Endothelial cell of umbilical vein (primary cell): ENCODE results near the gene CD53. TPM values are rescaled to one million over a fixed set of nuclear protein-coding genes. Genes with fewer than 3 reads are reported as not detected.

ENCODE experiments used
- BruUV-seq: library from RNA; stranded (reverse); fragments of 400-500 nt; replicated peaks from 2 replicates; lab custom pipeline; 2021; lab: Mats Ljungman, UMichigan
- CTCF ChIA-PET: fragments of 300-600, 350-600 bp; sonication (Branson Sonifier 250); formaldehyde crosslinking; loops from one replicate; lab custom pipeline; 2021; ENCODE audit warnings: antibody characterized with exemption, inconsistent platforms; lab: Charles Lee
- POLR2A ChIA-PET: fragments of 300-600, 350-600 bp; sonication (Branson Sonifier 250); formaldehyde crosslinking; loops from one replicate; lab custom pipeline; 2021; ENCODE audit warnings: antibody characterized with exemption, inconsistent platforms; lab: Charles Lee
- DNase-seq: peaks from one replicate; pipeline ENCODE4 v3.0.0-alpha.2; 2011; ENCODE audit warnings: low read depth, low spot score
- FAIRE-seq: peaks from 2 replicates; lab custom pipeline; 2011; peaks lifted over from hg19 to GRCh38; lab: Jason Lieb, UNC
- H2AFZ ChIP-seq: 2 replicates; pipeline ENCODE4 v1.6.0; 2012; ENCODE audit warnings: low read depth, low read length, control low read depth, inconsistent platforms
- H3K27ac ChIP-seq: 2 replicates; pipeline ENCODE4 v1.5.1; 2011; ENCODE audit warnings: low read depth, mild to moderate bottlenecking, control low read depth, low read length, moderate library complexity; ENCODE audit not compliant: insufficient read depth
- H3K27me3 ChIP-seq, 2 experiments: 2 replicates each; pipeline versions ENCODE4 v1.6.0 to v1.6.1; 2011; ENCODE audit warnings: low read length in 2 of 2, mixed read lengths in 1 of 2; ENCODE audit not compliant: control insufficient read depth in 2 of 2, insufficient read depth in 2 of 2
- H3K36me3 ChIP-seq, 2 experiments: 2 replicates in 1 of 2; 3 replicates in 1 of 2; pipeline ENCODE4 v1.5.1; 2011; ENCODE audit warnings: low read length in 2 of 2, mild to moderate bottlenecking in 1 of 2, moderate library complexity in 1 of 2; ENCODE audit not compliant: control insufficient read depth in 2 of 2, insufficient read depth in 2 of 2; ENCODE audit errors: extremely low read depth in 1 of 2
- H3K4me1 ChIP-seq: 3 replicates; pipeline ENCODE4 v1.5.1; 2011; ENCODE audit warnings: mild to moderate bottlenecking, low read length; ENCODE audit not compliant: control insufficient read depth, insufficient read depth; ENCODE audit errors: extremely low read depth
- H3K4me2 ChIP-seq: 2 replicates; pipeline ENCODE4 v1.6.1; 2011; ENCODE audit warnings: low read length, control low read depth, mixed read lengths; ENCODE audit not compliant: insufficient read depth
- H3K4me3 ChIP-seq, 3 experiments: fragments of 200-600 bp in 1 of 3; sonication (generic), shearing (Covaris generic) in 1 of 3; replicated peaks in 1 of 3; 2 replicates each; pipeline ENCODE4 v1.5.1; 2011 to 2016; ENCODE audit warnings: control low read depth in 3 of 3, low read length in 3 of 3, mild to moderate bottlenecking in 2 of 3, inconsistent platforms in 1 of 3, low read depth in 1 of 3, moderate library complexity in 1 of 3; ENCODE audit not compliant: insufficient read depth in 1 of 3
- H3K79me2 ChIP-seq: 2 replicates; pipeline ENCODE4 v1.6.0; 2012; ENCODE audit warnings: low read length, inconsistent platforms; ENCODE audit not compliant: control insufficient read depth, insufficient read depth
- H3K9ac ChIP-seq: replicated peaks from 2 replicates; pipeline ENCODE3; 2011; ENCODE audit warnings: low read length, control low read depth; ENCODE audit not compliant: insufficient read depth; ENCODE audit errors: extremely low read depth
- H3K9me1 ChIP-seq: replicated peaks from 3 replicates; pipeline ENCODE4 v1.6.0; 2011; ENCODE audit warnings: mild to moderate bottlenecking, low read length; ENCODE audit not compliant: control insufficient read depth, insufficient read depth; ENCODE audit errors: extremely low read depth
- H3K9me3 ChIP-seq: replicated peaks from 2 replicates; pipeline ENCODE4 v1.5.1; 2012; ENCODE audit warnings: low read length, inconsistent platforms; ENCODE audit not compliant: control insufficient read depth, insufficient read depth
- H4K20me1 ChIP-seq: replicated peaks from 2 replicates; pipeline ENCODE3; 2011; ENCODE audit warnings: mild to moderate bottlenecking, low read length; ENCODE audit not compliant: control insufficient read depth, insufficient read depth; ENCODE audit errors: extremely low read depth
- CTCF ChIP-seq, 2 donors: IDR thresholded peaks; 1 replicate in 1 of 2; 2 replicates in 1 of 2; pipeline ENCODE4 v1.5.1; 2011; ENCODE audit warnings: low read length in 2 of 2, mild to moderate bottlenecking in 2 of 2, moderate library complexity in 2 of 2, control low read depth in 1 of 2, inconsistent platforms in 1 of 2, low read depth in 1 of 2; ENCODE audit not compliant: insufficient read depth in 1 of 2; ENCODE audit errors: extremely low read depth in 1 of 2
- EZH2 ChIP-seq: IDR thresholded peaks from 2 replicates; pipeline ENCODE4 v1.6.1; 2012; ENCODE audit warnings: borderline replicate concordance, low read depth, mild to moderate bottlenecking, moderate library complexity, low read length, inconsistent platforms; ENCODE audit not compliant: severe bottlenecking
- FOS ChIP-seq: IDR thresholded peaks from 2 replicates; pipeline ENCODE4 v1.6.1; 2011; ENCODE audit warnings: mild to moderate bottlenecking, low read length, moderate library complexity, borderline replicate concordance; ENCODE audit not compliant: insufficient read depth
- MAX ChIP-seq: IDR thresholded peaks from 2 replicates; pipeline ENCODE4 v1.6.1; 2011; ENCODE audit not compliant: insufficient read depth, insufficient read length
- MYC ChIP-seq: IDR thresholded peaks from one replicate; pipeline ENCODE4 v1.6.1; 2011; ENCODE audit warnings: mild to moderate bottlenecking, low read depth, low read length
- POLR2A ChIP-seq: IDR thresholded peaks from 2 replicates; pipeline ENCODE4 v1.6.1; 2012; ENCODE audit warnings: low read depth, mild to moderate bottlenecking, control low read depth, low read length
- POLR2AphosphoS5 ChIP-seq: IDR thresholded peaks from 2 replicates; pipeline ENCODE4 v1.6.1; 2012; ENCODE audit warnings: low read depth, mild to moderate bottlenecking, control low read depth, low read length, moderate library complexity; ENCODE audit not compliant: insufficient read depth
- dilution Hi-C: fragments of 300-500 bp; cut with MboI; formaldehyde crosslinking; loops from one replicate; pipeline ENCODE4 v1.15.0; 2019; ENCODE audit warnings: low sequenced_read_pairs; ENCODE audit not compliant: extremely low pct_ligation_motif_present
- intact Hi-C: fragments of 100-400 bp; cut with micrococcal nuclease; formaldehyde crosslinking; loops from one replicate; pipeline ENCODE4 v1.10.0; 2022
- polyA plus RNA-seq, 4 experiments: library from polyadenylated mRNA; depleted of rRNA in 3 of 4; stranded (reverse) in 3 of 4; unstranded in 1 of 4; fragments of >200 nt; gene quantifications; 2 replicates each; pipeline versions ENCODE4 v1.2.1 to v1.2.3, GENCODE V29; 2011 to 2012; ENCODE audit warnings: missing spikeins in 1 of 4
- total RNA-seq: library from RNA; stranded (reverse); gene quantifications from 2 replicates; pipeline ENCODE4 v1.2.3, GENCODE V29; 2021

Gene CD53
- total and polyA plus RNA-seq, 2 donors (not counting 3 experiments of a cell fraction or from before 2014, with no cell fraction given): 0.35 TPM; not detected in 1

- dilution Hi-C loops (no loop called here), intact Hi-C loops (no loop called here)
- no peaks in the 10 kb centered on the region for H4K20me1 ChIP-seq
- no peaks in the 10 kb centered on the region for H3K79me2 ChIP-seq
- H3K9me1 ChIP-seq: no peaks in the 10 kb centered on the region
- H3K4me1 ChIP-seq: no peaks in the 10 kb centered on the region
- FAIRE-seq (no peak), DNase-seq (no peak)
- POLR2A ChIA-PET: no interaction called here
- CTCF ChIA-PET: interaction anchor here (1.9 kb wide), 1 partner anchor 20 kb away, joined by 7 read pairs; no protein-coding TSS in a partner anchor
- H3K9ac ChIP-seq: no peak overlapping the region
- H3K4me3 ChIP-seq: no peak overlapping the region
- no peak overlapping the region for H2AFZ ChIP-seq
- H3K27ac ChIP-seq: no peak overlapping the region
- TF ChIP-seq MYC (no peak), FOS (no peak), CTCF (IDR thresholded peaks at IDR 0.05; ENCODE audit: extremely low read depth in 1 of 2, insufficient read depth in 1 of 2, low read depth in 1 of 2, low read length in 2 of 2) (no peak), POLR2AphosphoS5 (no peak), POLR2A (no peak), EZH2 (no peak), MAX (no peak)
- BruUV-seq: no TSS peak
- no peaks in the 10 kb centered on the region for H3K27me3 ChIP-seq
- H3K9me3 ChIP-seq: no peaks in the 10 kb centered on the region
- peaks cover 0 to 2% of the 10 kb centered on the region in 2 experiments for H3K36me3 ChIP-seq
- no peak overlapping the region for H3K4me2 ChIP-seq
Measured at GRCh38 chr1:110944806-110945205, 71.9 kb downstream of the CD53 start.
